NCI-H526 treated with DMSO at 0.1 percent for 48 hours (cell line): ENCODE data around the gene LPAR2.
"Not testable (repeated sequence)": the region's sequence is repeated elsewhere in the genome, so short reads cannot be mapped to it uniquely, and the experiment has no call there.

Experiments
- DNase-seq: peaks from one replicate; lab custom pipeline; 2025; lab: John Stamatoyannopoulos, UW

Gene LPAR2

DNA sequence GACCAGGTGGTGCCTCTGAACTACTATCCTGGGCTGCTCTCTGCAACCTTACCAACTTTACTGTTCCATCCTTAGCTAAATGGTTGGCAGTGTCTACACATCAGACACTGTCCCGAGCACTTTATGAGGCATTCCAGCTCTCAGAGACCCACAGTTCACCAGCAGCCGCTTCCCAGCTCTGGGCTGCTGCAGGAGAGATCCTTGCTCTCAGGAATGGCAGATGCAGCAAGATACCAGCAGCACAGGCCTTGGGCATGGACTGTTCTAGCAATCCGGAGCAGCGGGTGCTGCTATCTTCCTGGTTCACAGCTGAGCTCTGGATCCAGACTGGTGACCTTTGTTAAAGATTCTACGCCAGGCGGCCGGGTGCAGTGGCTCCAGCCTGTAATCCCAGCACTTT is 3.3 kb upstream of the LPAR2 start:
- DNase-seq = no peak

DNA sequence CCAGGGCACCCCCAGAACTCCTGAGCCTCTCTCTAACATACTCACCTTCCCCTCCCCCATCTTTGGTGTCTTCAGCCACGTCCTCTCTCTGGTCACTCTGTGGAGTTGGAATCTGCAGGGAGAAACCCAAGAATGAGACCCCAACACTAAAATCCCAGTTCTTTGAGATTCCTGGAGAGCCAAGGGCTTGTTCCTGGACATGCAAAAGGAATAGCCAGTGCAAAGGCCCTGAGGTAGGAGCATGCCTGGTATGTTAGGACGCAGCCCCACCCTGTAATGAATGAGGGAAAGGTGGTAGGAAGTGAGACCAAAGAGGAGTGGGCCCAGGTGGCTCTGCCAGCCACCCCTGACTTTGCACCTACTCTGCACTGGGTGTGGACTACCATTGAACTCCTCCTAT is 2.4 kb upstream of the LPAR2 start:
- DNase-seq = no peak

GRCh38 chr19:19630062-19630414 is 2.0 kb upstream of the LPAR2 start:
- no peak for DNase-seq

- peak; percentile 6 for DNase-seq
These were observed 598 bp upstream of the LPAR2 start for GRCh38 chr19:19628501-19629134.

- no peak for DNase-seq
These were observed 1.2 kb downstream of the LPAR2 start for GRCh38 chr19:19626516-19627472.

DNA sequence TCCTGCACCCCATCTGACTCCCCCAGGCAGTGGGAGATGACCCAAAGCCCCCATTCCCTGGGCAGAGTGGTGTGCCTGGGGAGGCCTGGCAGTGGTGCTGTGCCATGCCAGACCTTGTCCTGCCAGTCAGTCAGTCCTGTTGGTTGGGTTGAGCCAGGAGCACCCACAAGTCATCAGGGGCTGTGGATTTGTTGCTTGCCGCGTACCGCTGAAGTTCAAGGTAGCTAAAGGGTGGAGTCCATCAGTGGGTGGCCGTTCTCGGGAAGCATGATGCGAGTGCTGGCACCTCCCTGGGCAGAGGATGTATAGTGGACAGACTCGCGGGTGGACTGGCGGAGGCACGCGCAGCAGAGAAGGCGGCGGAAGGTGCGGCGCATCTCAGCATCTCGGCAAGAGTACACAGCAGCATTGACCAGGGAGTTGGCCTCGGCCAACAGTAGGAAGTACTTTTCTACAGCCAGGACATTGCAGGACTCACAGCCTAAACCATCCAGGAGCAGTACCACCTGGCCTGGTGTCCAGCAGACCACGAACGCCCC is 3.9 kb downstream of the LPAR2 start:
- DNase-seq = no peak

GRCh38 chr19:19623383-19623782 is 4.6 kb downstream of the LPAR2 start:
- no peak for DNase-seq

DNA sequence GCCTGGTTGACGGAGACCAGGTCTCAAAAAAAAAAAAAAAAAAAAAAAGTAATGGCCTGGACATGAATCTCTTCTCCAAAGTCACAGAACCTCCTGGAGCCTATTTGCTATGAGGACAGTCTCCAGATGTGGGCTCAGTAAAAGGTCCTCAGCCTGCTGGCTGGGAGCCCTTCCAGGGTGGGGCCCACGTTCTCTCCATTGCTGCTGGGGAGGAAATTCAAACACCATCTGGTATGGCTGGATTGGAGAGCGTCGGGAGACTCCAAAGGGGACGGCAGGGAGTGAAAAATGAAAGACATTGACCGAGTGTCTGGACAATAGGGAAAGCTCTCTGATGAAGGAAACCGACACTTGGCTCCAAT is 8.2 kb downstream of the LPAR2 start:
- DNase-seq = no peak

GRCh38 chr19:19619181-19619848 is 8.7 kb downstream of the LPAR2 start:
- DNase-seq = no peak

DNA sequence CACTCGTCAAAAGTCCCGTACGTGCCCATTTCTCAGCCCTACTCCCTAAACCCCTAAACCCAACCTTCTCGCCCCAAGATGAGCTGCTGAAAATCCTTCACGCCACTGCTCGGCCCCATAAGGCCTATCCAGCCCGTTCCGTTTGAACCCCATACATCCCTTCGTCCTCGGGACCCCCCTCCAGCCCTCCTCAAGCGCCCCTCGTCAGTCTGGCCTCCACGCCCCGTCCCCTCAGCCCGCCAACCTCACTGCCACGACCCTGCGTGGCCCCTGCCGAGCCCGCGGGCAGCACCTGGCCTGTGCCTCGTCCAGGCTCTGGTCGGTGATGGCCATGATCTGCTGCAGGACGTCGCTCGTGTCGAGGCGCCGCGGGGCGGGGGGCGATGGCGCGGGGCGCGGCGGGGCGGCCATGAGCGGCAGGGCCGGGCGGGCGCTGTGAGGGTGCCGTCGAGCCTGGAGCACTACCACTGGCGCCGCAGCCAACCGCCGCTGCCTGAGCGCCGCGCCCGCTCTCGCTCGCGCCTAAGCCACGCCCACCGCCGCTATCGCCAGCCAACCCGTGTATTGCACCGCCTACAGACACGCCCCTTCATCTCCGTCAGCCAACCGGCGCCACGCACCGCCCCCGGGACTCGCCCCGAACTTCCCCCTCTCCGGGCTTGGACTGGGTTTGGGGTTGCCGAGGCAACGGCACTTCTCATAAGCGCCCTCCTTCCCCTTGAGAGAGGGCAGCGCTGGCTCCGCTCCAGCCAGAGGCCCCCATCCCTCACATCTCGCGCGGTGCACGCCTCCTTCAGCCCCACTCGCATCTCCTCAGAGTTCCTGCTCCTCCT is 9.6 kb downstream of the LPAR2 start, which contains the start of gene PBX4:
Gene PBX4 (minus strand): TSS at position 469 of the 833 bp plus-strand sequence. CDS start 58 bp downstream, at position 411.
- peak; percentile 81 for DNase-seq

GRCh38 chr19:19615086-19615485 is 12.9 kb downstream of the LPAR2 start:
- DNase-seq = no peak

DNA sequence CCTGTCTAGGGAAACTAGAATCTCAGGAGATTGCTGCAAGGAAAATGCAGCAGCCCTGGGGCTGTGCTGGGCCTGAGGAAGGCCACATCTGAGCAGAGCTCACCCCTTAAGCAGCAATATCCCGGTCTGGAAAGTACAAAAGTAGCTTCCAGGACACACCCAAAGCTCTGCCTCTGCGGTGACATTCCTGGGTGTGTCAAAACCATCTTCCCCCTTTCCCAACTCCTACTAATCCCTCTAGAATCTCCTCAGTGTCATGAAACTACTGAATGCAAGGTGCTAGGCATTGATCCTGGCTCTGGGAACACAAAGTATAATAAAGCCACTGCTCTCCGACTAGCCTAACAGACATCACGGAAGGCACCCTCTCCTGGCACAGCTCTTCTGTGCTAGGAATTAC is 14.5 kb downstream of the LPAR2 start:
- DNase-seq = no peak

DNA sequence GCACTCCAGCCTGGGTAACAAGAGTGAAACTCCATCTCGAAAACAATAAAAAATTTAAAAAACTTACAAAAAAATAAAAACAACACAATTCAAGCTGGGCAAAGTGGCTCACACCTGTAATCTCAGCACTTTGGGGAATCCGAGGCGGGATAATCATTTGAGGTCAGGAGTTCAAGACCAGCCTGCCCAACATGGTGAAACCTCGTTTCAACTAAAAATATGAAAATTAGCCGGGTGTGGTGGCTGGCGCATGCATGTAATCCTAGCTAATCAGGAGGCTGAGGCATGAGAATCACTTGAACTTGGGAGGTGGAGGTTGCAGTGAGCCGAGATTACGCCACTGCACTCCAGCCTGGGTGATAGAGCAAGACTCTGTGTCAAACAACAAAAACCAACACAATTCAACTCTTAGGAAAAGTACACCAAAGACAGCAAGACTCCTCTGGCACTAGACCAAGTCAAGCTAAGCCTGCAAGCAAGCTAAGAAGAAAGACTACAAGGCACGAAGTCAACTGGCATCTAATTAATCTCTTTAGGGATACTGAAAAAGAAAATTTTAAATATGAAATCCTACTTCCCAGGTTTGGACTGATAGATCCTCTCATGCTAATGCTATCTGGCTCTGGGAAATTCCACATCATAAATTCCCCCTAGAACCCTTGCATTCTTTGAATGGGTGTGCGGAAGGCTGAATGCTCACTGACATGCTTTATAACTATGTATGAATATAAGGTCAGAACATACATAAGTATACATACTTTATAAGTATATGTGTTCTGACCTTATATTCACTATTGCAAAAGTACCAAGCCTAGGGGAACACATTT is 17.4 kb downstream of the LPAR2 start:
- no peak for DNase-seq

GRCh38 chr19:19606686-19607085 is 21.3 kb downstream of the LPAR2 start:
- not testable (repeated sequence) for DNase-seq

DNA sequence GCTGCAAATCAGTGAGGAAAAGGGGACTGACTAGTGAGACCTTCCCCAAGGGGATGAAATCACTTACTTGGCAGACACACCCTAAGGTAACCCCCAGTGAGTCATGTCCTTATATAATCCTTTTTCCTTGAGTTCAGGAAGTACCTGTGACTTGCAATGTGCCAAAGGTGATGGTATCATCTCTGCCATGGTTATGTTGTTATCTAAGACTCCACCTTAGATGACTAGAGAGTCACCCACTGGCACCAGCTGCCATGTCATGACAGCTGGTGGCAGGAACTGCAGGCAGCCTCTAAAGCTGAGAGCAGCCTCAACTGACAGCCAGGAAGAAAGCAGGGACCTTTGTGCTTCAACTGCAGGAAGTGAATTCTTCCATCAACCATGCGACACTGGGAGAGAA is 22.0 kb downstream of the LPAR2 start:
- DNase-seq = no peak

GRCh38 chr19:19602713-19603324 is 25.2 kb downstream of the LPAR2 start:
- DNase-seq = no peak

GRCh38 chr19:19602136-19602712 is 25.8 kb downstream of the LPAR2 start:
- no peak for DNase-seq

GRCh38 chr19:19600793-19601330 is 27.2 kb downstream of the LPAR2 start:
- no peak for DNase-seq

DNA sequence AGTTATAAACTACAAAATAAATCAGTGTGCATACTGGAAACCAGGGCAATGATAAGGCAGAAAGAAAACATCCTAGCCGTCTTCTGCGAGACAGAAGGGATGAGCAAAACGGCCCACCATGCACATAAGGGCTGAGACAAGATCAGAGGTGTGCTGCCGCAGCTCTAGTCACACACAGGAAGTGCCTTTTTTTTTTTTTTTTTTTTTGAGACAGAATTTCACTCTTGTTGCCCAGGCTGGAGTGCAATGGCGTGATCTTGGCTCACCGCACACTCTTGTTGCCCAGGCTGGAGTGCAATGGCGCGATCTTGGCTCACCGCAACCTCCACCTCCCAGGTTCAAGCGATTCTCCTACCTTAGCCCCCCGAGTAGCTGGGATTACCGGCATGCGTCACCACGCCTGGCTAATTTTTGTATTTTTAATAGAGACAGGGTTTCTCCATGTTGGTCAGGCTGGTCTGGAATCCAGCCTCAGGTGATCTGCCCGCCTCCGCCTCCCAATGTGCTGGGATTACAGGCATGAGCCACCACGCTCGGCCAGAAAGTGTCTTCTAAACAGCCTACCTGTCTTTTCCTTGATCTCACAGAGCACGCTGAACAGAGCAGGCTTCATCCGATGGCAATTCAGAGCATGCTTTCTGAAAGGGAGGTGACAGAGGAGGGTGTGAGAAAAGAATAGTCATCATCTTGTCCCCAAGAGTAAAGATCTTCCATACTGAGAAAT is 29.1 kb downstream of the LPAR2 start:
- DNase-seq = not testable (repeated sequence)
